Adrenal gland (tissue), 12 donors: ENCODE data around the gene CDH4. TPM values are rescaled to one million over a fixed set of nuclear protein-coding genes. Genes with fewer than 3 reads are reported as not detected.

Source experiments
- DNase-seq, 7 donors: peaks; one replicate each; pipeline ENCODE4 v3.0.0-alpha.2; 2019 to 2020
- H3K27ac ChIP-seq, 5 donors: fragments of 200-600 bp; sonication (generic) in 4 of 5; 1 replicate in 3 of 5; 2 replicates in 2 of 5; pipeline versions ENCODE4 v1.5.1 to v1.8.0; 2016 to 2020; ENCODE audit warnings: mild to moderate bottlenecking in 1 of 5
- H3K27me3 ChIP-seq: fragments of 200-600 bp; 2 replicates; pipeline ENCODE4 v1.8.0; 2021
- H3K36me3 ChIP-seq, 2 donors: fragments of 200-600 bp; replicated peaks in 1 of 2; 1 replicate in 1 of 2; 2 replicates in 1 of 2; pipeline versions ENCODE4 v1.5.1 to v1.8.0; 2018 to 2022
- H3K4me1 ChIP-seq, 2 donors: fragments of 200-600 bp; replicated peaks in 1 of 2; 1 replicate in 1 of 2; 2 replicates in 1 of 2; pipeline versions ENCODE4 v1.5.1 to v1.8.0; 2018 to 2021
- H3K4me3 ChIP-seq, 4 donors: fragments of 200-600 bp; sonication (generic) in 3 of 4; one replicate each; pipeline ENCODE4 v1.5.1; 2016 to 2018
- H3K9me3 ChIP-seq, 3 donors: fragments of 200-600 bp; sonication (generic) in 1 of 3; replicated peaks in 1 of 3; 1 replicate in 2 of 3; 2 replicates in 1 of 3; pipeline versions ENCODE4 v1.5.1 to v1.8.0; 2016 to 2021
- POLR2A ChIP-seq, 2 donors: fragments of 450-650 bp; IDR thresholded peaks; one replicate each; pipeline ENCODE4 v1.6.1; 2017; ENCODE audit warnings: antibody characterized with exemption in 2 of 2, mild to moderate bottlenecking in 2 of 2, moderate library complexity in 1 of 2
- WGBS, 4 donors: extraction: QIAGEN DNeasy Blood & Tissue Kit in 2 of 4; methylation state at CpG; one replicate each; pipeline versions ENCODE4 v1.1.5 to v1.1.7; 2013 to 2017; 5-methylcytosine and 5-hydroxymethylcytosine counted together
- intact Hi-C, 2 donors: fragments of 100-400 bp; cut with DNase I; formaldehyde crosslinking; loops; one replicate each; pipeline versions ENCODE4 v1.14.1 to v1.15.0; 2022 to 2023
- polyA plus RNA-seq, 3 donors: library from polyadenylated mRNA; stranded (reverse); fragments of 200-250 nt in 2 of 3; fragments of 350-450 nt in 1 of 3; fragmentation: Illumina TruSeq in 1 of 3; extraction: RNeasy Lipid Tissue Mini Kit (QIAGEN cat#74804) in 1 of 3; gene quantifications; one replicate each; pipeline ENCODE4 v1.2.3, GENCODE V29; 2013 to 2014
- total RNA-seq, 9 donors: library from RNA; depleted of rRNA in 4 of 9; stranded (reverse); fragments of >200 nt in 4 of 9; fragments of 120-200 nt in 1 of 9; fragmentation: NEBNext Ultra II Directional in 1 of 9; extraction: Animal tissue kit (Norgen Biotek cat#: 25700) in 1 of 9; gene quantifications; one replicate each; pipeline versions ENCODE4 v1.1.0 to v1.2.4, GENCODE V29; 2013 to 2023
- TF ChIP-seq, protein P1 (sequence below), 6 experiments: fragments of 450-650 bp in 4 of 6; fragments of 200-600 bp in 2 of 6; sonication (generic) in 1 of 6; IDR thresholded peaks; 1 replicate in 5 of 6; 2 replicates in 1 of 6; pipeline versions ENCODE4 v1.5.1 to v1.8.0; 2016 to 2021; ENCODE audit warnings: antibody characterized with exemption in 6 of 6, mild to moderate bottlenecking in 2 of 6, moderate library complexity in 1 of 6
- donor health status: healthy with polysubstance abuse.
- donor health status: Bipolar disorder and iron deficiency.
- donor health status: DM: yes; HTN: yes; CAD: no.
- donor health status: DM: no; HTN: no; CAD: no.
- donor health status: DM: no; HTN: no; CAD: no.
- donor health status: DM: yes; HTN: yes; CAD: no.

CDH4 gene
- total and polyA plus RNA-seq, 12 donors = 0.08 to 0.53 (median 0.20) TPM; not detected in 3

DNA sequence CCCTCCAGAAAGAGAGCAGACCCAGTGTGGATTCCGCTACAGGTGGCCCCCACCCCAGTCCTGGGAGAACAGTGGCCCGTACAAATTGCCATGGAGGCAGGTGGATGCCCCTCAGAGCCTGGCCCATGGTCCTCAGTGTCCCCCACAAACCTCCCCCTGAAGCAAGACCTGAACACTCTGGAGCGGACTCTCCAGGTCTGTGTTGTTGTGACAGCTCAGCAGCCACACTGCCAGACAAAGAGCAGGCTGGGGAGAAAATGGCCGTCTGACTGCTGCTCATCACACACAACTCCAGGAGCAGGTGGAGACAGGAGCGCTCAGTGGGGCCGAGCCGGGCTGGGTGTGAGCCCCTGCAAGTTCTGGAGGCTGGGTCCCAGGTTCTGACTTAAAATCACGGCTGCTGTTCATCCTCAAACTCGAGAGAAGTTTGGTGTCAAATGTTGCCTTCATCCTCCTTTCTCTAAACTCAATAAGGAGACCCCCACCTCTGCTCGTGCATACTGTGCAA lies 241.8 kb downstream of the CDH4 start:
- H3K36me3 ChIP-seq = no peaks in the 10 kb centered on the region
- peak in 2 of 7 donors; percentile 3 to 5 for DNase-seq
- H3K27ac ChIP-seq = no peak overlapping the region
- no peaks in the 10 kb centered on the region for H3K9me3 ChIP-seq
- no peaks in the 10 kb centered on the region for H3K4me1 ChIP-seq
- H3K27me3 ChIP-seq = no peaks in the 10 kb centered on the region
- H3K4me3 ChIP-seq = no peak overlapping the region
- intact Hi-C loops = no loop called here
- 66 to 82% (median 72%) methylated on average over 5 to 10 of the region's 10 CpGs for WGBS, 4 donors
- no peak for TF ChIP-seq POLR2A (IDR thresholded peaks at IDR 0.05)
- TF ChIP-seq, protein P1, sequence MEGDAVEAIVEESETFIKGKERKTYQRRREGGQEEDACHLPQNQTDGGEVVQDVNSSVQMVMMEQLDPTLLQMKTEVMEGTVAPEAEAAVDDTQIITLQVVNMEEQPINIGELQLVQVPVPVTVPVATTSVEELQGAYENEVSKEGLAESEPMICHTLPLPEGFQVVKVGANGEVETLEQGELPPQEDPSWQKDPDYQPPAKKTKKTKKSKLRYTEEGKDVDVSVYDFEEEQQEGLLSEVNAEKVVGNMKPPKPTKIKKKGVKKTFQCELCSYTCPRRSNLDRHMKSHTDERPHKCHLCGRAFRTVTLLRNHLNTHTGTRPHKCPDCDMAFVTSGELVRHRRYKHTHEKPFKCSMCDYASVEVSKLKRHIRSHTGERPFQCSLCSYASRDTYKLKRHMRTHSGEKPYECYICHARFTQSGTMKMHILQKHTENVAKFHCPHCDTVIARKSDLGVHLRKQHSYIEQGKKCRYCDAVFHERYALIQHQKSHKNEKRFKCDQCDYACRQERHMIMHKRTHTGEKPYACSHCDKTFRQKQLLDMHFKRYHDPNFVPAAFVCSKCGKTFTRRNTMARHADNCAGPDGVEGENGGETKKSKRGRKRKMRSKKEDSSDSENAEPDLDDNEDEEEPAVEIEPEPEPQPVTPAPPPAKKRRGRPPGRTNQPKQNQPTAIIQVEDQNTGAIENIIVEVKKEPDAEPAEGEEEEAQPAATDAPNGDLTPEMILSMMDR (IDR thresholded peaks at IDR 0.05) = no peak

DNA sequence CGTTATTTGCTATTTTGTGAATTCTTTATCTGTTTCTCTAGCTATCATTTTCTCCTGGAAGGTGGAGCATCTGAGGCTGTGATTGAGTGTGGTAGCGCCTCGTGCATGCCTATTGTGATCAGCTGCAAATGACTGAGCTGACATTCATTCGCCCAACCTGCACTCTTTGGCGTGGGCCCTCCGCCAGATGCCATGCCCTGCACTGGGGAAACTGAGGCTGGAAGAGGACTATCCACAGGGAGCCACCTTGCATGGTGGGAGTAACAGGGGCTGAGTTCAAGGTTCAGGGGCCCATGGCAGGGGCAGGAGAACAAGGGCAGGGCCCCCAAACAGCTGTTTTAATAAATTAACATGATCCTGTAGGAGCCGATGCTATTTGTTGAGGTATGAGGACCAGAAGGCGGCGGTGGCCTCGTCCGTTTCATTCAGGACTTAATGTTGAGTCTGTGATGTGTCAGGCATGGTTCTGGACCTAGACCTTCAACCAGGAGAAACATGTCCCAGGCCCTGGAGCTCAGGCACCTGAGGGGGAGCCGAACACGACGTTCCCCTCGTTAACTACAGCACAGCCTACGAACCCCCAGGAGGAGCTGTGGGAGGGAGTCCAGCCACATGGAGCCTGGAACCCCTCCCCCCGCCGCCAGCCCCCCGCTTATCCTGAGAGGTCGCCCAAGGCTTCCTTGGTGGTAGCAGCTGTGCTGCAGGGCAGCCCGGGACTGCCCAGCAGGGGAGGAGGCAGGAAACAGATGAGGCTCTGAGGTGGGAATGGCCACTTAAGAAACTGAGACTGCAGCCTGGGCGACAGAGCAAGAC lies 242.9 kb downstream of the CDH4 start:
- intact Hi-C loops = no loop called here
- WGBS, 4 donors = 68 to 79% (median 73%) methylated on average over 13 to 22 of the region's 22 CpGs

DNA sequence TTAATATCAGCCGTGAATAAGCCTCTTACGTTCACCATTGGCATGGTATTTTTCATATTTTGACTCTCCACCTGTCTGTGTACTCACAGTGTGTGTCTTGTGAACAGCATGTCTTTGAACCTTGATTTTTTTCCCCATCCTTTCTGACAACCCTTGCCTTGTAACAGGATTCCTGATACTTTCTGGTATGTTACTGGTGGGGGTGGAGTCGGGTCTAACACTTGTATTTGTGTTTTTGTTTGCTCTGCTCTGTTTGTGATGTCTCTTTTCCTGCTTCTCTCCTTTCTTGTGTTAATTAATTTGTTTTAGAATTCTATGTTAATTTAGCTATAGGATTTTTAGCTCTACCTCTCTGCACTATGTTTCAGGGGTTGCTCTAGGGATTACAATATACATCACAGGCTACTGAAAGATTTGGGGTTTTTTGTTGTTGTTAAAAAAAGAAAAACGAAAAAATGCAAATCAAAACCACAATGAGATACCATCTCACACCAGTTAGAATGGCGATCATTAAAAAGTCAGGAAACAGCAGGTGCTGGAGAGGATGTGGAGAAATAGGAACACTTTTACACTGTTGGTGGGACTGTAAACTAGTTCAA lies 245.1 kb downstream of the CDH4 start:
- 27 to 43% (median 31%) methylated on average over 5 of the region's 5 CpGs for WGBS, 4 donors
- Histone ChIP-seq H3K27me3 (no peaks in the 10 kb centered on the region), H3K9me3 (no peaks in the 10 kb centered on the region), H3K27ac (no peak overlapping the region), H3K4me1 (no peaks in the 10 kb centered on the region), H3K36me3 (no peaks in the 10 kb centered on the region), H3K4me3 (no peak overlapping the region)
- no peak for TF ChIP-seq POLR2A (IDR thresholded peaks at IDR 0.05)
- TF ChIP-seq, protein P1 (IDR thresholded peaks at IDR 0.05) = no peak
- intact Hi-C loops = no loop called here
- DNase-seq = no peak

More for the DNA sequence above, 242.9 kb downstream of the CDH4 start:
- no peaks in the 10 kb centered on the region for H3K4me1 ChIP-seq
- H3K9me3 ChIP-seq = no peaks in the 10 kb centered on the region
- DNase-seq = no peak
- TF ChIP-seq POLR2A (IDR thresholded peaks at IDR 0.05) = no peak
- TF ChIP-seq, protein P1 (IDR thresholded peaks at IDR 0.05) = no peak
- H3K4me3 ChIP-seq = no peak overlapping the region
- H3K27ac ChIP-seq = no peak overlapping the region
- no peaks in the 10 kb centered on the region for H3K27me3 ChIP-seq
- no peaks in the 10 kb centered on the region for H3K36me3 ChIP-seq

DNA sequence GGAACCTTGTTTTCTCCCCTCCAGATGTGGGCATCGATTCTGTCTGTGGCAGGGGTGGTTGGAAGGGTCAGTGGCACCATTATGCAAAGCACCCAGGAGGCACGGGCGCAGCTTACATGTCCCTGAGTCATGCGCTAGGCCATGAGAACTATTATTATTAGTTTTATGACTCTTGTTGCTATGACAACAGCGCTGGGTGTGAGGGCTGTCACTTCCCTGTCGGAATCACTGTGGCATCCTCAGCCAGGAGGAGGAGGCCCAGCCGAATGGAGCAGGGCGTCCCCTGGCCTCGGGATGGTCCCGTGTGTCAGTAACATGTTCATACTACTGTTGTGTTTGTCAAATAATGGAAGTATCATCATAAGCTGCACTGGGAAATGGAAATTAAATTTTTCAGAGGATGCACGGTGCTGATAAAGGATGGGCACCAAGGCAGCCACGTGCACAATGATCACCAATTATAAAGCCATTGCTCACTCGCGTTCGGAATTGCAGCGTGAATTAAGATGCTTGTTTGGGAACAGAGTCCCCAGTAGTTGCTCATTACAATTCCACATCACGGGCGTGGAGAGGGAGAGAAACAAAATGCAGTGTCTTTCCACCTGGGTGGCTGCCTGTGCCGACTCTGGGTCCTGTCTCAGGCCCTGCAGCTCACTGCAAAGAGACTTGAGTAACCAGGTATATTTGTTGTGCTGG lies 247.9 kb downstream of the CDH4 start:
- Histone ChIP-seq H3K36me3 (no peaks in the 10 kb centered on the region), H3K9me3 (no peaks in the 10 kb centered on the region), H3K4me3 (no peak overlapping the region), H3K27me3 (no peaks in the 10 kb centered on the region), H3K4me1 (no peaks in the 10 kb centered on the region), H3K27ac (no peak overlapping the region)
- intact Hi-C loops = no loop called here
- TF ChIP-seq POLR2A (IDR thresholded peaks at IDR 0.05) = no peak
- TF ChIP-seq, protein P1 (IDR thresholded peaks at IDR 0.05) = no peak
- WGBS, 4 donors = 70 to 74% (median 73%) methylated on average over 18 to 19 of the region's 19 CpGs
- DNase-seq = no peak
